HG03064 (cell line): ENCODE results near the gene GPR35.
"Not testable (repeated sequence)": the region's sequence is repeated elsewhere in the genome, so short reads cannot be mapped to it uniquely, and the experiment has no call there.

Experiments
- ATAC-seq: cut with Tn5 transposase; IDR thresholded peaks from one replicate; pipeline ENCODE4 v1.9.1; 2021; ENCODE audit warnings: low read depth; ENCODE audit not compliant: unreplicated experiment

GPR35 gene

GRCh38 chr2:240650254-240650965, 25.1 kb downstream of the GPR35 start:
- no peak for ATAC-seq

GRCh38 chr2:240651185-240651584, 25.9 kb downstream of the GPR35 start:
- ATAC-seq: no peak

- ATAC-seq: no peak
Measured at GRCh38 chr2:240655931-240656886, 30.9 kb downstream of the GPR35 start.

GRCh38 chr2:240659883-240660282, 34.6 kb downstream of the GPR35 start:
- not testable (repeated sequence) for ATAC-seq

- ATAC-seq: no peak
Measured at GRCh38 chr2:240662681-240663080, 37.4 kb downstream of the GPR35 start.

GRCh38 chr2:240663546-240664190, 38.4 kb downstream of the GPR35 start:
- ATAC-seq: no peak

GRCh38 chr2:240664622-240665021, 39.3 kb downstream of the GPR35 start:
- no peak for ATAC-seq

GRCh38 chr2:240670402-240670801, 45.1 kb downstream of the GPR35 start:
- no peak for ATAC-seq

- no peak for ATAC-seq
Measured at GRCh38 chr2:240670950-240671349, 45.7 kb downstream of the GPR35 start.

- ATAC-seq: no peak
Measured at GRCh38 chr2:240672076-240672700, 46.9 kb downstream of the GPR35 start.

- no peak for ATAC-seq
Measured at GRCh38 chr2:240672701-240673190, 47.5 kb downstream of the GPR35 start.

- ATAC-seq: not testable (repeated sequence)
Measured at GRCh38 chr2:240674461-240675184, 49.3 kb downstream of the GPR35 start.

GRCh38 chr2:240675345-240675744, 50.1 kb downstream of the GPR35 start:
- not testable (repeated sequence) for ATAC-seq

GRCh38 chr2:240678043-240678442, 52.8 kb downstream of the GPR35 start:
- ATAC-seq: not testable (repeated sequence)

- not testable (repeated sequence) for ATAC-seq
Measured at GRCh38 chr2:240678909-240679308, 53.6 kb downstream of the GPR35 start.

GRCh38 chr2:240680185-240680584, 54.9 kb downstream of the GPR35 start:
- ATAC-seq: not testable (repeated sequence)
